ENCODE data around the gene JARID2.

DNA sequence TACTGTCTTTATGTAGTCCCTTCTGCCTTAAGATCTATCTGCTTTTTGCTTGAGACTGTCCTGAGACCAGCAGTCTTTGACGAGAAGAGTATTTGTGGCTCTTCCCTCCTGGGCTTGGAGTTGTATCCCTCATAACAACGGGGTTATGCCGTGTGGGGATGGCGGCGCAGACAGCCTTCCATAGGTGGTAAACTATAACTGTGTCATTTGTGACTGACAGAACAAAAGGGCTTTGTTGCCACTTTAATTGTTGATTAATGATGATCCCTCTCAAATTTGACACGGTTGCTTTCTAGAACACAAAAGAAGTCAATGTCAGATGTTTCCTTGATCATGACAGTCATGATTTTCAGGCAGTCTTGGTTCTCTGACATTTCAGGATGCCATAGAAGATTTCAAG is 196.6 kb downstream of the JARID2 start:
- no peak for TF ChIP-seq POLR2AphosphoS5 (IDR thresholded peaks at IDR 0.05; ENCODE audit: low read depth, low read length)
- TF ChIP-seq, protein P1, sequence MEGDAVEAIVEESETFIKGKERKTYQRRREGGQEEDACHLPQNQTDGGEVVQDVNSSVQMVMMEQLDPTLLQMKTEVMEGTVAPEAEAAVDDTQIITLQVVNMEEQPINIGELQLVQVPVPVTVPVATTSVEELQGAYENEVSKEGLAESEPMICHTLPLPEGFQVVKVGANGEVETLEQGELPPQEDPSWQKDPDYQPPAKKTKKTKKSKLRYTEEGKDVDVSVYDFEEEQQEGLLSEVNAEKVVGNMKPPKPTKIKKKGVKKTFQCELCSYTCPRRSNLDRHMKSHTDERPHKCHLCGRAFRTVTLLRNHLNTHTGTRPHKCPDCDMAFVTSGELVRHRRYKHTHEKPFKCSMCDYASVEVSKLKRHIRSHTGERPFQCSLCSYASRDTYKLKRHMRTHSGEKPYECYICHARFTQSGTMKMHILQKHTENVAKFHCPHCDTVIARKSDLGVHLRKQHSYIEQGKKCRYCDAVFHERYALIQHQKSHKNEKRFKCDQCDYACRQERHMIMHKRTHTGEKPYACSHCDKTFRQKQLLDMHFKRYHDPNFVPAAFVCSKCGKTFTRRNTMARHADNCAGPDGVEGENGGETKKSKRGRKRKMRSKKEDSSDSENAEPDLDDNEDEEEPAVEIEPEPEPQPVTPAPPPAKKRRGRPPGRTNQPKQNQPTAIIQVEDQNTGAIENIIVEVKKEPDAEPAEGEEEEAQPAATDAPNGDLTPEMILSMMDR (IDR thresholded peaks at IDR 0.05), result no peak
- TF ChIP-seq, protein P2, sequence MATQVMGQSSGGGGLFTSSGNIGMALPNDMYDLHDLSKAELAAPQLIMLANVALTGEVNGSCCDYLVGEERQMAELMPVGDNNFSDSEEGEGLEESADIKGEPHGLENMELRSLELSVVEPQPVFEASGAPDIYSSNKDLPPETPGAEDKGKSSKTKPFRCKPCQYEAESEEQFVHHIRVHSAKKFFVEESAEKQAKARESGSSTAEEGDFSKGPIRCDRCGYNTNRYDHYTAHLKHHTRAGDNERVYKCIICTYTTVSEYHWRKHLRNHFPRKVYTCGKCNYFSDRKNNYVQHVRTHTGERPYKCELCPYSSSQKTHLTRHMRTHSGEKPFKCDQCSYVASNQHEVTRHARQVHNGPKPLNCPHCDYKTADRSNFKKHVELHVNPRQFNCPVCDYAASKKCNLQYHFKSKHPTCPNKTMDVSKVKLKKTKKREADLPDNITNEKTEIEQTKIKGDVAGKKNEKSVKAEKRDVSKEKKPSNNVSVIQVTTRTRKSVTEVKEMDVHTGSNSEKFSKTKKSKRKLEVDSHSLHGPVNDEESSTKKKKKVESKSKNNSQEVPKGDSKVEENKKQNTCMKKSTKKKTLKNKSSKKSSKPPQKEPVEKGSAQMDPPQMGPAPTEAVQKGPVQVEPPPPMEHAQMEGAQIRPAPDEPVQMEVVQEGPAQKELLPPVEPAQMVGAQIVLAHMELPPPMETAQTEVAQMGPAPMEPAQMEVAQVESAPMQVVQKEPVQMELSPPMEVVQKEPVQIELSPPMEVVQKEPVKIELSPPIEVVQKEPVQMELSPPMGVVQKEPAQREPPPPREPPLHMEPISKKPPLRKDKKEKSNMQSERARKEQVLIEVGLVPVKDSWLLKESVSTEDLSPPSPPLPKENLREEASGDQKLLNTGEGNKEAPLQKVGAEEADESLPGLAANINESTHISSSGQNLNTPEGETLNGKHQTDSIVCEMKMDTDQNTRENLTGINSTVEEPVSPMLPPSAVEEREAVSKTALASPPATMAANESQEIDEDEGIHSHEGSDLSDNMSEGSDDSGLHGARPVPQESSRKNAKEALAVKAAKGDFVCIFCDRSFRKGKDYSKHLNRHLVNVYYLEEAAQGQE (IDR thresholded peaks at IDR 0.05; ENCODE audit: insufficient read depth in 1 of 2, low read depth in 2 of 2, low read length in 1 of 2), result no peak
- TF ChIP-seq SIN3A (IDR thresholded peaks at IDR 0.05; ENCODE audit: borderline replicate concordance, insufficient read depth, low read depth, low read length), result no peak
